ENCODE data around the gene MPPE1. TPM values are rescaled to one million over a fixed set of nuclear protein-coding genes. Genes with fewer than 3 reads are reported as not detected.

MPPE1 gene
- total RNA-seq, 4 donors from 2014 or later, result 11.0 to 49.2 (median 28.8) TPM

DNA sequence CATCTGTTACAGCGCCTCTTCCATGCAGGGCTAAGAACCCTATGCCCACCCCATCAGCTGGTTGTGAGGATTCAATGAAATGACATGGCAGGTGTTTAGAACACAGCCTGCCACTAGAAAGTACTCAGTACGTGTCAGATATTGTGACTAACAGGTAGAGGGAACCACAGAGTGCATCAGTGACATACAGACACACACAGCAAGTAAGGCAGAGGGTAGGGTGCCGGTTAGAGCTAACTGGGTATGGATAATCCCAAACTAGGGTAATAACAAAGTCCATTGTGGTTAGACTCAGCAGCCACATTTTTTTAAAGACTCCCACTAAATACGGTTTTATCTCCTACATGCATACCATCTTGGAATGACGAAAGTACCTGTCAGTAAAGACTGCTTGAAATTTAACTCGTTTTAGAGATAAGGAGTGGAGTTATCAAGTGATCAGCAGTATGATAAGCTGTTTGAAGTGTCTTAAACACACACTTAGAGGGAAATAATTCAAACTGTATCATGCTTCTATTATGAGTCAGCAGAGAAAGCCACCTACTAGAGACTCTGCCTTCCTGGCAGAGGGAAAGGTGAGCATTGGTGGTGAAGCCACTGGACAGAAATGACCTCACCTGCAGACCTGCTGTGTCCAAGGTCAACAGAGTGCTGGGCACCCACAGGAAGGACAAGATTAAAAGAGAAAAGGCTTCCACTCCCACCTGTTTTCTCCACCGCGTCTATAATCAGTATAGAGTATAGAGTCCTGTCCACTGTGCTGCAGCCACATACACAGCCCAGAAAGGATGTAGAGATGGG lies 20.6 kb downstream of the MPPE1 start:
- TF ChIP-seq, protein P1, sequence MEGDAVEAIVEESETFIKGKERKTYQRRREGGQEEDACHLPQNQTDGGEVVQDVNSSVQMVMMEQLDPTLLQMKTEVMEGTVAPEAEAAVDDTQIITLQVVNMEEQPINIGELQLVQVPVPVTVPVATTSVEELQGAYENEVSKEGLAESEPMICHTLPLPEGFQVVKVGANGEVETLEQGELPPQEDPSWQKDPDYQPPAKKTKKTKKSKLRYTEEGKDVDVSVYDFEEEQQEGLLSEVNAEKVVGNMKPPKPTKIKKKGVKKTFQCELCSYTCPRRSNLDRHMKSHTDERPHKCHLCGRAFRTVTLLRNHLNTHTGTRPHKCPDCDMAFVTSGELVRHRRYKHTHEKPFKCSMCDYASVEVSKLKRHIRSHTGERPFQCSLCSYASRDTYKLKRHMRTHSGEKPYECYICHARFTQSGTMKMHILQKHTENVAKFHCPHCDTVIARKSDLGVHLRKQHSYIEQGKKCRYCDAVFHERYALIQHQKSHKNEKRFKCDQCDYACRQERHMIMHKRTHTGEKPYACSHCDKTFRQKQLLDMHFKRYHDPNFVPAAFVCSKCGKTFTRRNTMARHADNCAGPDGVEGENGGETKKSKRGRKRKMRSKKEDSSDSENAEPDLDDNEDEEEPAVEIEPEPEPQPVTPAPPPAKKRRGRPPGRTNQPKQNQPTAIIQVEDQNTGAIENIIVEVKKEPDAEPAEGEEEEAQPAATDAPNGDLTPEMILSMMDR (IDR thresholded peaks at IDR 0.05), result no peak
- no peak for ATAC-seq (ENCODE audit: low FRiP score)
- no peak for DNase-seq (ENCODE audit: low spot score)

DNA sequence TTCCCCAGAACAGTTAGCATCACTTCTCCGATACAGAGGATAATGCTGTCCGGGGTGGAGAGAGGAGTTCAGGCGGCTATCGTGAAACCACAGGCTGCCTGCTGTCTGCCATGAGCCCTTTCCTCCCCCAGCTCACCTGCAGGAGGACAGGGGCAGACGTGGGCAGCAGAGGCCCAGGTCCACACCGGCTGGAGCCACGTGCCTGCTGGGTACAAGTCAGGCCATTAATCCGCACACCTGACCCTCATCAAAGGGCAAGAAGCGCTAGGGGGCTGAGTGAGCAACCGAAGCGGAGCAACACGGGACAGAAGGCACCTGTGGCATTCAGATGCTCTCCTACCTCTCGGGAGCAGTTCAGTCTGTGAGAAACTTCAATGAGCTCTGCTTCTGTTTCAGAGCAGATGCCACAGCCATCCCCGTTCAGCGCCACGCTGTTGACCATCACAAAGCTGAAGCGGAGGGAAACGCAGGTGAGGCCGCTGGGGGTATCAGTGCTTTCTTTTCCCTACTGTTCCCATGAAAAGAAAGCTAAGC lies 21.5 kb downstream of the MPPE1 start:
- TF ChIP-seq, protein P1 (IDR thresholded peaks at IDR 0.05), result no peak
- ATAC-seq (ENCODE audit: low FRiP score) (no peak), DNase-seq (ENCODE audit: low spot score) (no peak)

DNA sequence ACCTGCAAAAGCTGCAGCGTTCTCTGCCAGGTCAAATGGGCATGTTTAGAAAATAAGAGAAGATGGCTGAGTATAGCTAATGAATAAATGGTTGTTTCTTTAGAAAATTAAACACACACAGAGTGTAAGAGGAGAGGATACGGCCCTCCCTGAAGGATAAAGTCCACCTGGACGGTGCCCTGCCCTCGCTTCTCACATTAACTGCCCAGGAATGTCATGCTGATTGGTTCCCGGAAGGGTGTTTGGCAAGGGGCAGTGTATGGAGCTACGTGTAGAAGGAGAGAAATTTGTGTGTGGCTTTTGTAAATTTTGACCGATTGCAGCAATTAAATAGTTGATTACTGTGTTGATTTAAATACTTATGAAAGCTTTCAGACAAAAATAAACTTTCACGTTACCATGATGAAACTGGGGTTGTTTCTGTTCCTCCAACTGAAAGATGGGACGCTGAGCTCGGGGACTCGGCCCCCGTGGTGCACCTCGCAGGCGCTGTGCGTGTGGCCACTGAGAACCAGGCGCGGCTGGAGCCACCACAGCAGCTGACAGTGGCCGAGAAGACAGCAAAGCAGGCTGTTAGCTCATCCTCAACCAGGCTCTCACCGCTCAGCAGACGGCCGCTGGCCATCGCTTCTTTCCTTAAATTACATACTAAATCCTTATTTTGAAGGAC lies 22.7 kb downstream of the MPPE1 start:
- TF ChIP-seq, protein P1 (IDR thresholded peaks at IDR 0.05), result no peak
- ATAC-seq (ENCODE audit: low FRiP score) (no peak), DNase-seq (ENCODE audit: low spot score) (no peak)

DNA sequence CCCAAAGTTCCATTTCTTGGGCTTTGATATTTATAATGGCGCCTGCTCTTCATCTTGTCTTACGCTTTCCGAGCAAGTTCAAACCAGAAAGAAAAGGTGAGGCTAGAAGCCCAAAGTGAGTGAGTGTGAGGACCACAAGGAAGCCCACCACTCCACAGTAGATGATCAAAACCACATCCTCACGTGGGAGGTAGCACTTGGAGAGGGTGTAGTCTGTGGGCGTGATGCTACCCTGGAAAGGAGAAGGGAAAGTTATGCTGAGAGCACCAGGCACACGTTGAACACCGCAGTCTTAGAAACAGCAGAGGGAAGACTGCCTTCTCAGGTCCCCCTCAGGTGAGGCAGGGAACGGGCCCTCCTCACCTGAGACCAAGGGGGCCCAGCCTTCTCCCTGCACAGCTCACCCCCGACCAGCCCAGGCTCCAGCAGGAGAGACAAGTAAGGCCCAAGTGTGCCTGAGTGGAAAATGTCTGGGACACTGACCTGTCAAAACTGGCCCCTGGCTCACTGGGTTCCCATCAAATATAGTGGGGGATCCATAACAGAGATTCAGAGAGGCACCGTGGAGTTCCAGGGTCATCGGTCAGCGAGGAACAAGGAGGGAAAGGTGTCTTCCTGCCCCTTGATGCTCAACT lies 23.6 kb downstream of the MPPE1 start:
- DNase-seq (ENCODE audit: low spot score), result no peak
- TF ChIP-seq, protein P1 (IDR thresholded peaks at IDR 0.05), result no peak
- ATAC-seq (ENCODE audit: low FRiP score), result no peak

DNA sequence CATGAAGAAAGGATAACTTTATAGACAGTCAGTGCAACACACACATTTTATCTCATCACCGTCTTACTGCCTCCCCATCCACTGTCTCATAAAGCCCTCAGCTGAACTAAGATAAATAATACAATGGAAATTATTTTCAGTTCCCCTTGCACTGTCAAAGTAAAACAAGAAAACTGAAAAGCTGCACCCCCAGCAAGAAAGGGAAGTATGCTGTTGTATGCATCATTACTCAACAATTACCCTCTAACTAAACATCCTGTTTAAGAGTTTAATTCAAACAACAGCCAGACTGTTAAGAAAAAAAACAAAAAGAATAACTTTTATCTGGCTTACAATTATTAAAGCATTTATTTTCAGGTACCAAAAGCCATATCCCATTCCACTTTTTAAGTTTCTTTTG lies 25.0 kb downstream of the MPPE1 start:
- TF ChIP-seq, protein P1 (IDR thresholded peaks at IDR 0.05), result no peak
- ATAC-seq (ENCODE audit: low FRiP score) (no peak), DNase-seq (ENCODE audit: low spot score) (no peak)

DNA sequence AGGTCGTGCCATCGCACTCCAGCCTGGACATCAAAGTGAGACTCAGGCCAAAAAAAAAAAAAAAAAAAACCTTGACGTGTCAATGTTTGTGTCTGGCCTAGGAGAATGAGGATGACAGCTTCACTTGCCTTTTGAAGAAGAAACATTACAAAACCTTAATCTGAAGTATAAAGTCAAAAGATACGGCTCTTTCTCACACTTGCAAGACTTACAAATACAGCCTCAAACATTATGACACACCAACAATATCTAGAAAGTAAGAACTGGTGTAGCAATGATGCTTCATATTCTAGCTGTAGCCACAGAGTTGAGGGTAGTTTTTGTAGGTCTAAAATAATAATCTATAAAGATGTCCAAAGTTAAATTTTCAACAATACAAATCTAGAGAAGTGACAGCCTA lies 25.5 kb downstream of the MPPE1 start:
- no peak for ATAC-seq (ENCODE audit: low FRiP score)

More for the DNA sequence above, 25.5 kb downstream of the MPPE1 start:
- TF ChIP-seq, protein P1 (IDR thresholded peaks at IDR 0.05), result no peak
- DNase-seq (ENCODE audit: low spot score), result no peak
